ENCODE data around the gene MDP1. TPM values are rescaled to one million over a fixed set of nuclear protein-coding genes. Genes with fewer than 3 reads are reported as not detected.
A peak's percentile ranks its signal among the peaks of the same experiment; 100 is the strongest.

The MDP1 gene
- total and polyA plus RNA-seq, 8 donors, result 9.3 to 26.9 (median 16.1) TPM; not detected in 1

DNA sequence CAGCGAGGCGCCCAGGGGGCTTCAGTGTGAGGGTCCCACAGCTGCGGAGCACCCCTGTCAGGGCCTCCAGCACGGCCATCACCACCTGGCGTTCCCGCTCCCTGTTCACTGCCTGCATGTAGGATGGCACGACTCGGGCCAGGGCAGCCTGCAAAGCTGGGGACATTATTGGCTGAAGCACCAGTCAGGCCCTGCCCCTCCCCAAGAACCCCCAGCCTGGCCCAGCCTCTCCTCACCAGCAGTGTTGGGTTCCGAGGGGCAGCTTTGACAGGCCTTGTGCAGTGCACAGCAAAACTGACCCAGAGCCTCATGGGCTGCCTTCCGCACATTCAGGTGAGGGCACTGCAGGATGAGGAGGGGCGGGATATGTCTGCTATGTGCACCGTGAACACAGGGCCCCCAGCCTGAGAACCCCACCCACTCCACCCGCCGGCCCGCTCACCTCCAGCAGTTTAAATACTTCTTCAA lies 32.8 kb downstream of the MDP1 start:
- TF ChIP-seq, protein P1, sequence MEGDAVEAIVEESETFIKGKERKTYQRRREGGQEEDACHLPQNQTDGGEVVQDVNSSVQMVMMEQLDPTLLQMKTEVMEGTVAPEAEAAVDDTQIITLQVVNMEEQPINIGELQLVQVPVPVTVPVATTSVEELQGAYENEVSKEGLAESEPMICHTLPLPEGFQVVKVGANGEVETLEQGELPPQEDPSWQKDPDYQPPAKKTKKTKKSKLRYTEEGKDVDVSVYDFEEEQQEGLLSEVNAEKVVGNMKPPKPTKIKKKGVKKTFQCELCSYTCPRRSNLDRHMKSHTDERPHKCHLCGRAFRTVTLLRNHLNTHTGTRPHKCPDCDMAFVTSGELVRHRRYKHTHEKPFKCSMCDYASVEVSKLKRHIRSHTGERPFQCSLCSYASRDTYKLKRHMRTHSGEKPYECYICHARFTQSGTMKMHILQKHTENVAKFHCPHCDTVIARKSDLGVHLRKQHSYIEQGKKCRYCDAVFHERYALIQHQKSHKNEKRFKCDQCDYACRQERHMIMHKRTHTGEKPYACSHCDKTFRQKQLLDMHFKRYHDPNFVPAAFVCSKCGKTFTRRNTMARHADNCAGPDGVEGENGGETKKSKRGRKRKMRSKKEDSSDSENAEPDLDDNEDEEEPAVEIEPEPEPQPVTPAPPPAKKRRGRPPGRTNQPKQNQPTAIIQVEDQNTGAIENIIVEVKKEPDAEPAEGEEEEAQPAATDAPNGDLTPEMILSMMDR (IDR thresholded peaks at IDR 0.05), result no peak
- TF ChIP-seq EP300 (IDR thresholded peaks at IDR 0.05), result no peak
- TF ChIP-seq POLR2AphosphoS5 (IDR thresholded peaks at IDR 0.05), result no peak
- no peak for TF ChIP-seq POLR2A (IDR thresholded peaks at IDR 0.05)
- no peak for DNase-seq
- intact Hi-C loops (cut with DNase I; ENCODE audit: low total_unique reads), result no loop called here
- no peak overlapping the region for H3K27ac ChIP-seq
- H3K4me3 ChIP-seq, result no peak overlapping the region
- no peaks in the 10 kb centered on the region for H3K9me3 ChIP-seq
- H3K4me1 ChIP-seq, result peaks cover 8 to 19% (median 11%) of the 10 kb centered on the region in 4 donors
- no peaks in the 10 kb centered on the region for H3K27me3 ChIP-seq
- peaks cover 67 to 93% (median 90%) of the 10 kb centered on the region in 4 donors for H3K36me3 ChIP-seq
- WGBS, 5 donors, result 86 to 94% (median 87%) methylated on average over 9 to 15 of the region's 15 CpGs

DNA sequence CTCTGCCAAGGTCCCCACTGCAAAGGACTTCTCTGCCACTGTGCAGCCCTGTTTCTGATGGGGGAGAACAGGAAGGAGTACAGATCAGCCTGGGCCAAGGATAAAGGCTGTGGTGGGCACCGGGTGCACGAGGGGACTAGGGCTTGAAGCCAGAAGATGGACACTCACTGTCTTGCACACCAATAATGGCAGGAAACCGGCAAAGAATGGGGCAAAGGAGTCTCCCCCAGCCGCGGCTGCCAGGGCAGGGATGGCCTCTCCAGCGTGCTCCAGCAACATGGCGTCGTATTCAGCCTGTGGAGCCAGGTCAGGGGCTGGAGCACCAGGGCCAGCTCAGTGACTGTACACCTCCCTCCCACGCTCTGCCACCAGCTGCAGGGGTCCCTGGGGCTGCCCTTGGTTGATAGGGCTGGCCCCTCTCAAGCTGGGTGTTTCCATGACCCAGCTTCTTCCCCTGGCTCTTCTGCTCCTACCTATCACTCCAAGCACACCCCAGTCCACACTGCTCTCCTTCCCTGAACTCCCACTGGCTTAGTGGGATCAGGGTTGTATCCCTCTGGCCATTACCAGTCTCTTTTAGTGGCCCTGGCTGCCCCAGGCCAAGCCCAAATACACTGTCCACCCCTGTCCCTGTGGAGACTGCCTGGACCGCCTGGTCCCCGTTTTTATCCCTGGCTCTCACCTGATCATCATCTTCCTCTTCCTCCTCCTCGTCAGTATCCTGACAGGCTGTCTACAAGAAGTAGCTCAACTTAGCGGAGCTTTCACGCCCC lies 33.6 kb downstream of the MDP1 start:
- Histone ChIP-seq H3K27me3 (no peaks in the 10 kb centered on the region), H3K4me3 (no peak overlapping the region), H3K36me3 (peaks cover 74 to 100% (median 98%) of the 10 kb centered on the region in 4 donors), H3K9me3 (no peaks in the 10 kb centered on the region), H3K4me1 (peaks cover under 1 to 11% (median 3%) of the 10 kb centered on the region in 4 donors), H3K27ac (no peak overlapping the region)
- intact Hi-C loops (cut with DNase I; ENCODE audit: low total_unique reads), result no loop called here
- 77 to 84% (median 80%) methylated on average over 14 of the region's 14 CpGs for WGBS, 5 donors
- no peak for DNase-seq
- TF ChIP-seq, protein P1 (IDR thresholded peaks at IDR 0.05), result no peak
- no peak for TF ChIP-seq EP300 (IDR thresholded peaks at IDR 0.05)
- no peak for TF ChIP-seq POLR2AphosphoS5 (IDR thresholded peaks at IDR 0.05)
- no peak for TF ChIP-seq POLR2A (IDR thresholded peaks at IDR 0.05)

DNA sequence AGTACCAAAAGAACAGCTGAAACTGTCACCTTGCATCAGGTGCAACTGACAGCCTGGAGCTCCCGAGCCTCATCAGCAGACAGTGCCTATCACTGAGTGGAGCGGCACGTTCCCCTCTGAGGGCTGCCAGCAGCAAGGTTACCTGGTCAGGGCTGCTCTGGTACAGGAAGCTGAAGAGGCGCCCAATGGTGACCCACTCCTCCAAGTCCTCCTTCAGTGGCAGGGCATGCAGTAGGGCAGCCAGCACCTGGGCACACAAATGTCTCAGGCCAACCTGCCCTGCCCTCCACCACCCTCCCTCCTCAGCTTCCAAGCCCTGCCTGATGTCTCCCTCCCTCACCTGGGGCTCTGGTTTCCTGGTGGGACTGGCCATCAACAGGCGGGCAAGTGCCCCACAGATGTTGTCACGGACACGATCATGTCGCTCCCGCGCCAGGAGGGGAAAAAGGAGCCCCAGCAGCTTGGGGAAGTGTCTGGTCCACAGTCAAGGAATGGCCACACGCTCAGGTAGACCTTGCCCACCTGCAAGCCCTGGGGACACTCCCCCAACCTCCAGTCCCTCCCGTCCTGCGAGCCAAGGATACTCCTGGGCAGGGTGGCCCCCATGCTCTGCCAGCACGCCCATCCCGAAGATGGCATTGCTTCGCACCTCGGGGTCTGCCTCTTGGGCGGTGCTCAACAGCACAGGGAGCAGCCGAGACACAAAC lies 34.3 kb downstream of the MDP1 start:
- Histone ChIP-seq H3K27ac (peak overlapping the region in 2 of 5 donors; percentile 68 to 75), H3K4me1 (peaks cover 0 to 6% (median 0%) of the 10 kb centered on the region in 4 donors), H3K36me3 (peaks cover 76 to 100% (median 100%) of the 10 kb centered on the region in 4 donors), H3K9me3 (no peaks in the 10 kb centered on the region), H3K4me3 (no peak overlapping the region), H3K27me3 (no peaks in the 10 kb centered on the region)
- intact Hi-C loops (cut with DNase I; ENCODE audit: low total_unique reads), result no loop called here
- 75 to 88% (median 81%) methylated on average over 13 to 19 of the region's 19 CpGs for WGBS, 5 donors
- TF ChIP-seq POLR2A (IDR thresholded peaks at IDR 0.05), result no peak
- DNase-seq, result no peak

DNA sequence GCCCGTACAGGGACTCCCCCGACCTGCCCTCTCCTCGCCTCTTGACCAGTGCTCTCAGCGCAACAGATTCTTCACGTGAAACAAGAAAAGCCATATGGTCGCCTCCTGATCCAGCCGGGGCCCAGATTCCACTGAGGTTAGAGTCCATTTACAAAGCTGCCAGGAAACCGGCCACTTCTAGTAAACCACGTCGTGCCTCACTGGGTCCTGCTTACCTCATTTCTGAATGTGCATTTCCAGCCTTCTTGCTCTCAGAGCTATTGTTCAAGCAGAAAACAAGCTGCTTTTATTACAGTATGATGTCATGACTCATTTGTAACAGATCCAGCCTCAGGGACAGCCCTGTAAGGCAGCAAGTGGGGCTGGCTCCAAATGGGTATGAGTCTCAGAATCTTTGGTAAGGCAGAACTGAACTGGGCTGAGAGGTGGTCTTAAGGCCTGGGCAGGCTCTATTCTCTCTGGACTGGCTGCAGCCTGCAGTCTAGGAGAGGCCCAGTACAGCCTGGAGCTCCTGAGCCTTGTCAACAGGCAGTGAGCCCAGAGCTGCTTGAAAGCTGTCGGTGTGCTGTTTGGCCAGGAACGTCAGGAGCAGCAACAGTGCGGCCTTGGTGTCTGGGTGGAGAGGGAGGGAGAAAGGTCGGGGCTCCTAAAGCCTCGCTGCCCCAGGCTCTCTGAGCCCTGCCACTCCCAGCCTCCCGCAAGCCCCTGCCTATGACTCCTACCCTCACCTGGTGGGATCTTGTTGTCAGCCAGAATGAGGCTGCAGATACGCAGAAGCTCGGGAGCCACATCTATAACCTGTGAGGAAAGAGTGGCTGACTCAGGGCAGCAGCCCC lies 35.7 kb downstream of the MDP1 start:
- H3K4me3 ChIP-seq, result no peak overlapping the region
- H3K36me3 ChIP-seq, result peaks cover 67 to 100% (median 100%) of the 10 kb centered on the region in 4 donors
- H3K9me3 ChIP-seq, result no peaks in the 10 kb centered on the region
- peak overlapping the region; percentile 39 to 75 (median 67) for H3K27ac ChIP-seq
- intact Hi-C loops (cut with DNase I; ENCODE audit: low total_unique reads), result no loop called here
- no peaks in the 10 kb centered on the region for H3K27me3 ChIP-seq
- peaks cover 0 to 6% (median 0%) of the 10 kb centered on the region in 4 donors for H3K4me1 ChIP-seq
- TF ChIP-seq POLR2A (IDR thresholded peaks at IDR 0.05) (no peak), POLR2AphosphoS5 (IDR thresholded peaks at IDR 0.05) (peak in 1 of 3 donors; percentile 43), EP300 (IDR thresholded peaks at IDR 0.05) (no peak)
- TF ChIP-seq, protein P1 (IDR thresholded peaks at IDR 0.05), result no peak
- peak in 1 of 2 donors; percentile 43 for DNase-seq
- 57 to 69% (median 67%) methylated on average over 17 to 18 of the region's 18 CpGs for WGBS, 5 donors
